Retinal pigment epithelial cell (primary cell): ENCODE results near the gene RPL5.
A peak's percentile ranks its signal among the peaks of the same experiment; 100 is the strongest.

Experiments used
- DNase-seq: peaks from one replicate; pipeline ENCODE4 v3.0.0-alpha.2; 2010; ENCODE audit warnings: low read depth
- H3K4me3 ChIP-seq: 2 replicates; pipeline ENCODE4 v1.5.1; 2011; ENCODE audit warnings: mild to moderate bottlenecking, low read length, control low read depth, moderate library complexity
- TF ChIP-seq, protein P1 (sequence below): conservative IDR thresholded peaks from 2 replicates; pipeline ENCODE4 v1.5.1; 2011; ENCODE audit warnings: low read depth, low read length, control low read depth, inconsistent platforms

Gene RPL5

DNA sequence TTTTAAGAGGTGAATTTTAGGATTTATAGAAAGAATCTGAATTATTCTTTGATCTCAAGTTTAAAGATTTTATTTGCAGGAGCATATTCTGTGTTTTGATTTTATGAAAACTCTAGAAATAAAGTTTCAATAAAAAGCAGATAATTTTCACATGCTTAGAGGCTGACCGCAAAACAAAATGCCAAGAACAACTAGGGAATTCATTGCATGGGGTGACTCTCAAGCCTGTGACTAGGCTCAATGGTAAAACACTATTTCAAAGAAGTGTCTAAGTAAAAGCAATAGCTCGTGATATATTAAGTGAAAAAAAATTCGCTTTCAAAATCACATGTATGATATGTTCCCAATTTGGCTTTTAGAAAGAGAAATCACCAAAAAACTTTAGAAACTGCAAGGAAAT lies 49.6 kb downstream of the RPL5 start:
- no peak overlapping the region for H3K4me3 ChIP-seq
- TF ChIP-seq, protein P1, sequence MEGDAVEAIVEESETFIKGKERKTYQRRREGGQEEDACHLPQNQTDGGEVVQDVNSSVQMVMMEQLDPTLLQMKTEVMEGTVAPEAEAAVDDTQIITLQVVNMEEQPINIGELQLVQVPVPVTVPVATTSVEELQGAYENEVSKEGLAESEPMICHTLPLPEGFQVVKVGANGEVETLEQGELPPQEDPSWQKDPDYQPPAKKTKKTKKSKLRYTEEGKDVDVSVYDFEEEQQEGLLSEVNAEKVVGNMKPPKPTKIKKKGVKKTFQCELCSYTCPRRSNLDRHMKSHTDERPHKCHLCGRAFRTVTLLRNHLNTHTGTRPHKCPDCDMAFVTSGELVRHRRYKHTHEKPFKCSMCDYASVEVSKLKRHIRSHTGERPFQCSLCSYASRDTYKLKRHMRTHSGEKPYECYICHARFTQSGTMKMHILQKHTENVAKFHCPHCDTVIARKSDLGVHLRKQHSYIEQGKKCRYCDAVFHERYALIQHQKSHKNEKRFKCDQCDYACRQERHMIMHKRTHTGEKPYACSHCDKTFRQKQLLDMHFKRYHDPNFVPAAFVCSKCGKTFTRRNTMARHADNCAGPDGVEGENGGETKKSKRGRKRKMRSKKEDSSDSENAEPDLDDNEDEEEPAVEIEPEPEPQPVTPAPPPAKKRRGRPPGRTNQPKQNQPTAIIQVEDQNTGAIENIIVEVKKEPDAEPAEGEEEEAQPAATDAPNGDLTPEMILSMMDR: no peak
- DNase-seq: no peak

DNA sequence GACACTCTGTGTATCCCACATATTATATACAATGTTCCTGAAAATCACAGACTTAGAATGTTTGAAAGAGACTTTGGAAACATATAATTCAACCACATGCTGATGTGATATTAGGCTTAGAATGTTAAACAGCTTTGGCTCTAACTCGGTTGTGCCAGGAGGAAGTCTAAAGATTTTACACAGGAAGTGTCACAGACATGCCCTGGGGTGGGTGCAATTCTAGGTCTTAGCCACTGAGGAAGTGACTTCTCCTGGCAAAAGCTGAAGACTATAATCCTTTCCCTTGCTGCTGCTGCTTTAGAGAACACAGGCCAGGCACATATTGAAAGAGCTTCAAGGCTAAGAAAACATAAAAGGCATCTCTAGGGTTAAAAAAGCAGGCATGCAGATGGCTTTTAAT lies 51.0 kb downstream of the RPL5 start:
- DNase-seq: peak; percentile 48
- TF ChIP-seq, protein P1: no peak
- H3K4me3 ChIP-seq: no peak overlapping the region

DNA sequence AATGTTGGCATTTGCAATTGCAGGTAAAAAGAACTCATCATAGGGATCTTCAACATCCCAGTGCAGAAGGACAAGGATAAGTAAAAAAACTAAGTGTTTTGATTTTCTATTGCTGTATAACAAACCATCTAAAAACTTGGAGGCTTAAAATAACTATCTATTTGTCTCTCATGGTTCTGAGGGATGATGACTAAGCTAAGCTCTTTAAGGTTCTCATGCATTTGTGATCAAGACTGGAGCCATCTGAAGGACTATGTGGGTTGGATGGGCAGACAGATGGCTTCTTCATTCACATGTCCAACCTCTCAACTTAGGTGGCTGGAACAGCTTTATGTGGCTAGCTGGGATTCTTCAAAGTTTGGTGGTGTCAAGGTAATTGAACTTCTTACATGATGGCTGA lies 51.5 kb downstream of the RPL5 start:
- no peak overlapping the region for H3K4me3 ChIP-seq
- TF ChIP-seq, protein P1: no peak
- no peak for DNase-seq

DNA sequence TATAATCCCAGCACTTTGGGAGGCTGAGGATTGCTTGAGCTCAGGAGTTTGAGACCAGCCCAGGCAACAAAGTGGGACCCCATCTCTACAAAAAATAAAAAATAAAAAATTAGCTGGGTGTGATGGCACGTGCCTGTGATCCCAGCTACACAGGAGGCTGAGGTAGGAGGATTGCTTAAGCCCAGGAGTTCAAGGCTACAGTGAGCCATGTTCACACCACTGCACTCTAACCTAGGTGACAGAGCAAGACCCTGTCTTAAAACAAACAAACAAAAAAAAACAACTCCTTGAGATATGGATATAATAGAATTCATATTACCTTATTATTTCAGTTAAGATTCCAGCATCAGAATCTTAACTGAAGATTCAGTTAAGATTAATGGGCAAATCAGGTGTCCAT lies 52.4 kb downstream of the RPL5 start:
- TF ChIP-seq, protein P1: no peak
- DNase-seq: no peak
- H3K4me3 ChIP-seq: no peak overlapping the region

DNA sequence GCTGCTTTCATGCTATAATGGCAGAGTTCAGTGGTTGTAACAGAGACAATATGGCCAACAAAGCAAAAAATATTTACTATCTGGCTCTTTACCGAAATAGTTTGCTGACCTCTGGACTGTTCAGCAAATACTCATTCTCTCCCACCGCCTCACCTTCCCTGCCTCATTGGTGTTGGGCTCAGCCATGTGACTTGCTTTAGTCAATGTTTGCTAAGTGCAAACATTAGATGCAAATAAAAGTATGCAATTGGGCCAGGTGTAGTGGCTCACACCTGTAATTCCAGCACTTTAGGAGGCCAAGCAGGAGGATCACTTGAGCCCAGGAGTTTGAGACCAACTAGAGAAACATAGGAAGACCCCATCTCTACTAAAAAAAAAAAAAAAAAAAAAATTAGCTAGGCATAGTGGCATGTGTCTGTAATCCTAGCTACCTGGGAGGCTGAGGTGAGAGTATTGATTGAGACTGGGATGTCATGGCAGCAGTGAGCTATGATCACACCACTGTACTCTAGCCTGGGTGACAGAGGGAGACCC lies 55.1 kb downstream of the RPL5 start:
- H3K4me3 ChIP-seq: no peak overlapping the region
- DNase-seq: no peak
- TF ChIP-seq, protein P1: no peak

DNA sequence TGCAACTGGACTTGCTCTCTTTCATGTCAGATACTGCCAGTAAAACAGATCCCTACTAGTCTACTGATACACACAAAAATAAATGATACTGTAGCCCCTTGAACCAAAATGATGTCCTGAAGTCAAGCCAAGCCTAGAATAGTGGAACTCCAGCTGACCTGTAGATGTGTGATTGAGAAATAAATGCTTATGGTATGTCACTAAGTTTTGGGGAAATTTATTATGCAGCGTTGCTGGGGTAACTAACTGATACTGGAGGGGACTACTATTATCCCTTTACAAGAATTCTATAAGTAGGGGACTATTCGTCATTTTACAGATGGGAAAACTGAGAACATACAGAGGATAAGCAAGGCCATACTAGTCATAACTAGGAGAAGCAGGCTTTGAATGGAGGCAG lies 55.6 kb downstream of the RPL5 start:
- TF ChIP-seq, protein P1: no peak
- no peak overlapping the region for H3K4me3 ChIP-seq
- no peak for DNase-seq
